Effector CD4-positive, alpha-beta T cell (primary cell): Measurements from ENCODE around the gene AGBL5.
"Not testable (repeated sequence)": the region's sequence is repeated elsewhere in the genome, so short reads cannot be mapped to it uniquely, and the experiment has no call there.

ENCODE experiments used
- DNase-seq: peaks from one replicate; pipeline ENCODE4 v3.0.0-alpha.2; 2020

The AGBL5 gene

GRCh38 chr2:27054721-27055120 is 3.3 kb downstream of the AGBL5 start:
- DNase-seq: no peak

GRCh38 chr2:27057184-27057583 is 5.7 kb downstream of the AGBL5 start:
- DNase-seq: no peak

GRCh38 chr2:27058210-27058609 is 6.7 kb downstream of the AGBL5 start:
- DNase-seq: no peak

GRCh38 chr2:27059141-27059820 is 7.8 kb downstream of the AGBL5 start:
- DNase-seq: no peak

GRCh38 chr2:27060323-27060722 is 8.9 kb downstream of the AGBL5 start:
- no peak for DNase-seq

GRCh38 chr2:27065128-27065527 is 13.7 kb downstream of the AGBL5 start:
- DNase-seq: no peak

GRCh38 chr2:27067385-27067784 is 15.9 kb downstream of the AGBL5 start:
- DNase-seq: no peak

- DNase-seq: no peak
Observed at GRCh38 chr2:27069436-27069835, 18.0 kb downstream of the AGBL5 start.

- DNase-seq: no peak
Observed at GRCh38 chr2:27069961-27070618, 18.6 kb downstream of the AGBL5 start.

GRCh38 chr2:27070653-27071276 is 19.3 kb downstream of the AGBL5 start:
- DNase-seq: no peak

GRCh38 chr2:27071277-27071989 is 20.0 kb downstream of the AGBL5 start, which contains the start of gene OST4:
TSS of gene OST4 (minus strand) at chr2:27071654.
- peak; percentile 86 for DNase-seq

- no peak for DNase-seq
Observed at GRCh38 chr2:27071990-27072830, 20.7 kb downstream of the AGBL5 start.

GRCh38 chr2:27072920-27073319 is 21.5 kb downstream of the AGBL5 start:
- DNase-seq: no peak

GRCh38 chr2:27073782-27074181 is 22.3 kb downstream of the AGBL5 start:
- no peak for DNase-seq

- peak; percentile 44 for DNase-seq
Observed at GRCh38 chr2:27074738-27075565, 23.5 kb downstream of the AGBL5 start.

GRCh38 chr2:27075566-27075871 is 24.1 kb downstream of the AGBL5 start:
- DNase-seq: not testable (repeated sequence)

- no peak for DNase-seq
Observed at GRCh38 chr2:27076323-27076722, 24.9 kb downstream of the AGBL5 start.

GRCh38 chr2:27077231-27077630 is 25.8 kb downstream of the AGBL5 start:
- no peak for DNase-seq

- no peak for DNase-seq
Observed at GRCh38 chr2:27078267-27079194, 27.1 kb downstream of the AGBL5 start, which contains the start of gene EMILIN1. TSS of gene EMILIN1 (plus strand) at chr2:27078615. CDS start at chr2:27079066, 451 bp downstream.
